Thoracic aorta (tissue), 2 donors: Measurements from ENCODE around the gene CDK5RAP2. TPM values are rescaled to one million over a fixed set of nuclear protein-coding genes. Genes with fewer than 3 reads are reported as not detected.

Experiments used
- ATAC-seq: fragments of 150-250 bp; one replicate; pipeline ENCODE4 v1.8.0; 2017; ENCODE audit warnings: low read depth; ENCODE audit not compliant: insufficient number of reproducible peaks, low FRiP score
- DNase-seq: peaks from one replicate; pipeline ENCODE4 v3.0.0-alpha.2; 2020; ENCODE audit warnings: low spot score
- H3K27ac ChIP-seq, 2 donors: fragments of 200-600 bp; sonication (generic); 1 replicate in 1 of 2; 2 replicates in 1 of 2; pipeline ENCODE4 v1.5.1; 2016; ENCODE audit warnings: mild to moderate bottlenecking in 2 of 2, moderate library complexity in 2 of 2
- H3K27me3 ChIP-seq: fragments of 200-600 bp; sonication (generic); replicated peaks from 2 replicates; pipeline ENCODE4 v1.6.0; 2016; ENCODE audit warnings: mild to moderate bottlenecking; ENCODE audit not compliant: insufficient read depth
- H3K36me3 ChIP-seq: fragments of 200-600 bp; sonication (generic); one replicate; pipeline ENCODE4 v1.5.1; 2016
- H3K4me1 ChIP-seq, 2 donors: fragments of 200-600 bp; sonication (generic); 1 replicate in 1 of 2; 2 replicates in 1 of 2; pipeline versions ENCODE4 v1.5.1 to v1.6.0; 2016; ENCODE audit warnings: low read depth in 2 of 2, mild to moderate bottlenecking in 1 of 2; ENCODE audit not compliant: control insufficient read depth in 1 of 2
- H3K4me3 ChIP-seq: fragments of 200-600 bp; sonication (generic); 2 replicates; pipeline ENCODE4 v1.5.1; 2016; ENCODE audit warnings: mild to moderate bottlenecking
- H3K9me3 ChIP-seq: fragments of 200-600 bp; sonication (generic); 2 replicates; pipeline ENCODE4 v1.5.1; 2016
- total RNA-seq, 2 donors: library from RNA; depleted of rRNA; stranded (reverse); fragments of >200 nt; gene quantifications; one replicate each; pipeline versions ENCODE4 v1.1.0 to v1.2.3, GENCODE V29; 2016
- TF ChIP-seq, protein P1 (sequence below): fragments of 200-600 bp; sonication (generic); IDR thresholded peaks from one replicate; pipeline ENCODE4 v1.5.1; 2019; ENCODE audit warnings: antibody characterized with exemption

CDK5RAP2 gene
- total RNA-seq, 2 donors from 2014 or later: 67.8 to 132 TPM

GRCh38 chr9:120396418-120396817 lies 183.5 kb downstream of the CDK5RAP2 start:
- peaks cover 28% of the 10 kb centered on the region for H3K36me3 ChIP-seq
- DNase-seq (no peak), ATAC-seq (no peak)
- TF ChIP-seq, protein P1, sequence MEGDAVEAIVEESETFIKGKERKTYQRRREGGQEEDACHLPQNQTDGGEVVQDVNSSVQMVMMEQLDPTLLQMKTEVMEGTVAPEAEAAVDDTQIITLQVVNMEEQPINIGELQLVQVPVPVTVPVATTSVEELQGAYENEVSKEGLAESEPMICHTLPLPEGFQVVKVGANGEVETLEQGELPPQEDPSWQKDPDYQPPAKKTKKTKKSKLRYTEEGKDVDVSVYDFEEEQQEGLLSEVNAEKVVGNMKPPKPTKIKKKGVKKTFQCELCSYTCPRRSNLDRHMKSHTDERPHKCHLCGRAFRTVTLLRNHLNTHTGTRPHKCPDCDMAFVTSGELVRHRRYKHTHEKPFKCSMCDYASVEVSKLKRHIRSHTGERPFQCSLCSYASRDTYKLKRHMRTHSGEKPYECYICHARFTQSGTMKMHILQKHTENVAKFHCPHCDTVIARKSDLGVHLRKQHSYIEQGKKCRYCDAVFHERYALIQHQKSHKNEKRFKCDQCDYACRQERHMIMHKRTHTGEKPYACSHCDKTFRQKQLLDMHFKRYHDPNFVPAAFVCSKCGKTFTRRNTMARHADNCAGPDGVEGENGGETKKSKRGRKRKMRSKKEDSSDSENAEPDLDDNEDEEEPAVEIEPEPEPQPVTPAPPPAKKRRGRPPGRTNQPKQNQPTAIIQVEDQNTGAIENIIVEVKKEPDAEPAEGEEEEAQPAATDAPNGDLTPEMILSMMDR: no peak
- H3K4me1 ChIP-seq: peaks cover 5 to 30% of the 10 kb centered on the region in 2 donors
- H3K9me3 ChIP-seq: no peaks in the 10 kb centered on the region
- no peaks in the 10 kb centered on the region for H3K27me3 ChIP-seq
- H3K4me3 ChIP-seq: no peak overlapping the region
- H3K27ac ChIP-seq: no peak overlapping the region

GRCh38 chr9:120395376-120395775 lies 184.6 kb downstream of the CDK5RAP2 start:
- no peak for DNase-seq
- Histone ChIP-seq H3K4me3 (no peak overlapping the region), H3K27ac (no peak overlapping the region), H3K4me1 (peaks cover 5 to 39% of the 10 kb centered on the region in 2 donors), H3K9me3 (no peaks in the 10 kb centered on the region), H3K27me3 (no peaks in the 10 kb centered on the region), H3K36me3 (peaks cover 28% of the 10 kb centered on the region)
- no peak for ATAC-seq
- TF ChIP-seq, protein P1: no peak

GRCh38 chr9:120394058-120394669 lies 185.8 kb downstream of the CDK5RAP2 start:
- Histone ChIP-seq H3K27me3 (no peaks in the 10 kb centered on the region), H3K27ac (peak overlapping the region; percentile 26 to 28), H3K4me3 (no peak overlapping the region), H3K9me3 (no peaks in the 10 kb centered on the region), H3K36me3 (peaks cover 17% of the 10 kb centered on the region), H3K4me1 (peaks cover 5 to 52% of the 10 kb centered on the region in 2 donors)
- DNase-seq (no peak), ATAC-seq (no peak)
- TF ChIP-seq, protein P1: no peak

DNA sequence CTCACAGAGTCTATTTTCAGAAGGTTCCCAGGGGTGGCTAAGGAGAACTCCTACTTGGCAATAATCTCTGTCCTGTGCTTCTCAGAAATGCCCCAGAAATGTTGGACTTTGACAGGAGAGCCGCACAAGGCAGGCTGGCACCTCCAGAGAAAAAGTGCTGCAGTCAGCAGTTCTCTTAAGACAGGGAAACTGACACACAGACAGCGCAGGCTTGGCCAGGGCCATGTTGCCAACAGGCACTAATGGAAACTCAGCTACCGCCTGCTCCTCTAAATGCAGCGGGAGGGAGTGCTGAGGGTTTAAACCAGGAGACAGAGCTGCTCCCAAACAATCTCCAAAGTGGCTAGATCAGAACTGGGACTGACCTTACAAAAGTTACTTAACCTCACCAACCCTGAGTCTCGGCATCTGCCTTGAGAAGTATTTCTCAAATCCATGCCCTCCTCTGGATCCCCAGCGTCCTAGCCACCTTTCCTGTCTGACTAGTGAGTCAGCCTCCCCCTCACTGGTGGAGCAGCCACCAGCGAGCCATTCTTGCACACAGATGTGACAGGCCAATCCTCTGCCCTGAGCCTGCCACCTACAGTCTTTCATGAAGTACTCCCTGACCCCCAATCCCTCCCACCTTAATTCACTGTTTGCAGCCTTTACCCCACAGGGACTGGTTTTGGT lies 186.4 kb downstream of the CDK5RAP2 start:
- Histone ChIP-seq H3K4me3 (no peak overlapping the region), H3K27me3 (no peaks in the 10 kb centered on the region), H3K27ac (peak overlapping the region; percentile 26 to 45), H3K4me1 (peaks cover 9 to 58% of the 10 kb centered on the region in 2 donors), H3K9me3 (no peaks in the 10 kb centered on the region), H3K36me3 (peaks cover 14% of the 10 kb centered on the region)
- DNase-seq (no peak), ATAC-seq (no peak)
- TF ChIP-seq, protein P1: no peak

DNA sequence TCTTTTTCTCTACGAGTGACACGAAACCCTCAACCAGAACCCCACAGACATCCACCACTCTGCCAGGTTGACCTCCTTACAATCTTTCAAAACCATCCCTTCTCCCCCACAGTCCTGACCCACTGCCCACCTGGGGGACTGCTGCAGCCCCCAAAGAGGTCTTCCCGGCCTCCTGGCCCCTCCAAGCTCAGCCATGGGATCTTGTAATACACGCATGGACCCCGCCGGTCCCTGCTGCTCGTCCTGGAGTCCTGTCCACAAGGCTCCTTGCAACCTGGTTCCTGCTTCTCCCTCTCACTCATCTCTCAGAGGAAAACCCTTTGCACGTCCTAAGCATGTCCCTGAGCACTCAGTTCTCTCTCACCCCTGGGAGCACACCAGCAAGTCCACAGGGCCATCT lies 187.3 kb downstream of the CDK5RAP2 start:
- H3K36me3 ChIP-seq: peaks cover 14% of the 10 kb centered on the region
- no peaks in the 10 kb centered on the region for H3K27me3 ChIP-seq
- DNase-seq (no peak), ATAC-seq (no peak)
- H3K4me1 ChIP-seq: peaks cover 14 to 66% of the 10 kb centered on the region in 2 donors
- TF ChIP-seq, protein P1: no peak
- no peaks in the 10 kb centered on the region for H3K9me3 ChIP-seq
- H3K4me3 ChIP-seq: no peak overlapping the region
- peak overlapping the region; percentile 26 to 45 for H3K27ac ChIP-seq
